ENCODE measurements around the gene ARF1. TPM values are rescaled to one million over a fixed set of nuclear protein-coding genes. Genes with fewer than 3 reads are reported as not detected.

Gene ARF1
- total and polyA plus RNA-seq, 9 donors, result 109 to 313 (median 284) TPM

- Histone ChIP-seq H3K27me3 (ENCODE audit: control insufficient read depth, insufficient read depth, low read length) (no peaks in the 10 kb centered on the region), H3K36me3 (ENCODE audit: control insufficient read depth, insufficient read depth, low read length) (peaks cover 12% of the 10 kb centered on the region), H3K27ac (ENCODE audit: low read length) (no peak overlapping the region), H3K4me3 (ENCODE audit: low read length) (no peak overlapping the region), H3K4me1 (ENCODE audit: control insufficient read depth, insufficient read depth, low read length) (peaks cover 71% of the 10 kb centered on the region), H3K9me3 (replicated peaks; ENCODE audit: control insufficient read depth, low read depth, low read length) (no peaks in the 10 kb centered on the region)
- DNase-seq, result no peak
- 39% methylated on average over 4 of the region's 6 CpGs for WGBS (ENCODE audit: insufficient coverage)
These were observed 2.9 kb downstream of the ARF1 start for GRCh38 chr1:228085287-228085951.

GRCh38 chr1:228087771-228088251 is 5.3 kb downstream of the ARF1 start:
- Histone ChIP-seq H3K4me3 (ENCODE audit: low read length) (no peak overlapping the region), H3K27ac (ENCODE audit: low read length) (peak overlapping the region; percentile 9), H3K36me3 (ENCODE audit: control insufficient read depth, insufficient read depth, low read length) (peaks cover 19% of the 10 kb centered on the region), H3K4me1 (ENCODE audit: control insufficient read depth, insufficient read depth, low read length) (peaks cover 66% of the 10 kb centered on the region), H3K9me3 (replicated peaks; ENCODE audit: control insufficient read depth, low read depth, low read length) (no peaks in the 10 kb centered on the region), H3K27me3 (ENCODE audit: control insufficient read depth, insufficient read depth, low read length) (no peaks in the 10 kb centered on the region)
- WGBS (ENCODE audit: insufficient coverage), result 49% methylated on average over 3 of the region's 7 CpGs
- DNase-seq, result no peak

- Histone ChIP-seq H3K9me3 (replicated peaks; ENCODE audit: control insufficient read depth, low read depth, low read length) (peaks cover under 1% of the 10 kb centered on the region), H3K36me3 (ENCODE audit: control insufficient read depth, insufficient read depth, low read length) (peaks cover 25% of the 10 kb centered on the region), H3K27me3 (ENCODE audit: control insufficient read depth, insufficient read depth, low read length) (no peaks in the 10 kb centered on the region), H3K27ac (ENCODE audit: low read length) (no peak overlapping the region), H3K4me1 (ENCODE audit: control insufficient read depth, insufficient read depth, low read length) (peaks cover 63% of the 10 kb centered on the region), H3K4me3 (ENCODE audit: low read length) (no peak overlapping the region)
- 67% methylated on average over 16 of the region's 21 CpGs for whole genome bisulfite sequencing (ENCODE audit: insufficient coverage)
- DNase-seq, result no peak
These were observed 6.3 kb downstream of the ARF1 start for GRCh38 chr1:228088586-228089498.

GRCh38 chr1:228089519-228090380 is 7.2 kb downstream of the ARF1 start:
- Histone ChIP-seq H3K4me1 (ENCODE audit: control insufficient read depth, insufficient read depth, low read length) (peaks cover 55% of the 10 kb centered on the region), H3K27ac (ENCODE audit: low read length) (no peak overlapping the region), H3K4me3 (ENCODE audit: low read length) (no peak overlapping the region), H3K36me3 (ENCODE audit: control insufficient read depth, insufficient read depth, low read length) (peaks cover 27% of the 10 kb centered on the region), H3K27me3 (ENCODE audit: control insufficient read depth, insufficient read depth, low read length) (no peaks in the 10 kb centered on the region), H3K9me3 (replicated peaks; ENCODE audit: control insufficient read depth, low read depth, low read length) (peaks cover 10% of the 10 kb centered on the region)
- WGBS (ENCODE audit: insufficient coverage), result 77% methylated on average over 8 of the region's 12 CpGs
- DNase-seq, result no peak

GRCh38 chr1:228090613-228091081 is 8.1 kb downstream of the ARF1 start:
- WGBS (ENCODE audit: insufficient coverage), result 36% methylated on average over 1 of the region's 2 CpGs
- no peak overlapping the region for H3K27ac ChIP-seq (ENCODE audit: low read length)
- H3K27me3 ChIP-seq (ENCODE audit: control insufficient read depth, insufficient read depth, low read length), result no peaks in the 10 kb centered on the region
- peaks cover 31% of the 10 kb centered on the region for H3K36me3 ChIP-seq (ENCODE audit: control insufficient read depth, insufficient read depth, low read length)
- H3K4me1 ChIP-seq (ENCODE audit: control insufficient read depth, insufficient read depth, low read length), result peaks cover 46% of the 10 kb centered on the region
- DNase-seq, result no peak
- H3K9me3 ChIP-seq (replicated peaks; ENCODE audit: control insufficient read depth, low read depth, low read length), result peaks cover 19% of the 10 kb centered on the region
- H3K4me3 ChIP-seq (ENCODE audit: low read length), result no peak overlapping the region

- H3K36me3 ChIP-seq (ENCODE audit: control insufficient read depth, insufficient read depth, low read length), result peaks cover 33% of the 10 kb centered on the region
- no peak overlapping the region for H3K4me3 ChIP-seq (ENCODE audit: low read length)
- no peaks in the 10 kb centered on the region for H3K27me3 ChIP-seq (ENCODE audit: control insufficient read depth, insufficient read depth, low read length)
- H3K27ac ChIP-seq (ENCODE audit: low read length), result no peak overlapping the region
- peaks cover 42% of the 10 kb centered on the region for H3K4me1 ChIP-seq (ENCODE audit: control insufficient read depth, insufficient read depth, low read length)
- peaks cover 20% of the 10 kb centered on the region for H3K9me3 ChIP-seq (replicated peaks; ENCODE audit: control insufficient read depth, low read depth, low read length)
- DNase-seq, result no peak
- 67% methylated on average over 1 of the region's 4 CpGs for WGBS (ENCODE audit: insufficient coverage)
These were observed 8.6 kb downstream of the ARF1 start for GRCh38 chr1:228091084-228091483.

- no peak for DNase-seq
- Histone ChIP-seq H3K27ac (ENCODE audit: low read length) (no peak overlapping the region), H3K4me1 (ENCODE audit: control insufficient read depth, insufficient read depth, low read length) (peaks cover 30% of the 10 kb centered on the region), H3K36me3 (ENCODE audit: control insufficient read depth, insufficient read depth, low read length) (peaks cover 47% of the 10 kb centered on the region), H3K27me3 (ENCODE audit: control insufficient read depth, insufficient read depth, low read length) (no peaks in the 10 kb centered on the region), H3K4me3 (ENCODE audit: low read length) (no peak overlapping the region), H3K9me3 (replicated peaks; ENCODE audit: control insufficient read depth, low read depth, low read length) (peaks cover 20% of the 10 kb centered on the region)
- 96% methylated on average over 10 of the region's 11 CpGs for WGBS (ENCODE audit: insufficient coverage)
These were observed 10.0 kb downstream of the ARF1 start for GRCh38 chr1:228092342-228093049.

- 93% methylated on average over 14 of the region's 20 CpGs for WGBS (ENCODE audit: insufficient coverage)
- peaks cover 20% of the 10 kb centered on the region for H3K9me3 ChIP-seq (replicated peaks; ENCODE audit: control insufficient read depth, low read depth, low read length)
- no peaks in the 10 kb centered on the region for H3K27me3 ChIP-seq (ENCODE audit: control insufficient read depth, insufficient read depth, low read length)
- peaks cover 24% of the 10 kb centered on the region for H3K4me1 ChIP-seq (ENCODE audit: control insufficient read depth, insufficient read depth, low read length)
- DNase-seq, result no peak
- H3K36me3 ChIP-seq (ENCODE audit: control insufficient read depth, insufficient read depth, low read length), result peaks cover 53% of the 10 kb centered on the region
- H3K4me3 ChIP-seq (ENCODE audit: low read length), result no peak overlapping the region
- H3K27ac ChIP-seq (ENCODE audit: low read length), result no peak overlapping the region
These were observed 10.8 kb downstream of the ARF1 start for GRCh38 chr1:228093050-228093906.

All from muscle of leg (tissue), 11 donors.